Measurements from ENCODE around the gene NEUROG1.

NEUROG1 gene

GRCh38 chr5:135535820-135536801, at the start of gene NEUROG1:
Gene NEUROG1 (minus strand): TSS chr5:135535964. CDS start chr5:135535690, 274 bp downstream.
- DNase-seq (ENCODE audit: low read depth in 1 of 2, low spot score in 1 of 2), result no peak

- DNase-seq (ENCODE audit: low read depth in 1 of 2, low spot score in 1 of 2), result no peak
Observed at GRCh38 chr5:135584918-135585317, 49.2 kb upstream of the NEUROG1 start.

GRCh38 chr5:135584276-135584675, 48.5 kb upstream of the NEUROG1 start:
- no peak for DNase-seq (ENCODE audit: low read depth in 1 of 2, low spot score in 1 of 2)

- no peak for DNase-seq (ENCODE audit: low read depth in 1 of 2, low spot score in 1 of 2)
Observed at GRCh38 chr5:135582099-135582781, 46.5 kb upstream of the NEUROG1 start.

- DNase-seq (ENCODE audit: low read depth in 1 of 2, low spot score in 1 of 2), result peak in 1 of 2 donors; percentile 7
Observed at GRCh38 chr5:135578685-135579341, 43.0 kb upstream of the NEUROG1 start, which contains the start of gene CXCL14. Gene CXCL14 (minus strand): TSS chr5:135578991. CDS start chr5:135578778, 213 bp downstream.

- DNase-seq (ENCODE audit: low read depth in 1 of 2, low spot score in 1 of 2), result no peak
Observed at GRCh38 chr5:135578305-135578684, 42.5 kb upstream of the NEUROG1 start.

- DNase-seq (ENCODE audit: low read depth in 1 of 2, low spot score in 1 of 2), result no peak
Observed at GRCh38 chr5:135577421-135577820, 41.7 kb upstream of the NEUROG1 start.

- DNase-seq (ENCODE audit: low read depth in 1 of 2, low spot score in 1 of 2), result no peak
Observed at GRCh38 chr5:135576075-135576599, 40.4 kb upstream of the NEUROG1 start.

- DNase-seq (ENCODE audit: low read depth in 1 of 2, low spot score in 1 of 2), result no peak
Observed at GRCh38 chr5:135574493-135574892, 38.7 kb upstream of the NEUROG1 start.

GRCh38 chr5:135571902-135572301, 36.1 kb upstream of the NEUROG1 start:
- DNase-seq (ENCODE audit: low read depth in 1 of 2, low spot score in 1 of 2), result no peak

- DNase-seq (ENCODE audit: low read depth in 1 of 2, low spot score in 1 of 2), result no peak
Observed at GRCh38 chr5:135571066-135571609, 35.4 kb upstream of the NEUROG1 start.

- DNase-seq (ENCODE audit: low read depth in 1 of 2, low spot score in 1 of 2), result no peak
Observed at GRCh38 chr5:135570453-135570764, 34.6 kb upstream of the NEUROG1 start.

- no peak for DNase-seq (ENCODE audit: low read depth in 1 of 2, low spot score in 1 of 2)
Observed at GRCh38 chr5:135569755-135570452, 34.1 kb upstream of the NEUROG1 start.

GRCh38 chr5:135568923-135569360, 33.2 kb upstream of the NEUROG1 start:
- DNase-seq (ENCODE audit: low read depth in 1 of 2, low spot score in 1 of 2), result no peak

- no peak for DNase-seq (ENCODE audit: low read depth in 1 of 2, low spot score in 1 of 2)
Observed at GRCh38 chr5:135568246-135568645, 32.5 kb upstream of the NEUROG1 start.

- no peak for DNase-seq (ENCODE audit: low read depth in 1 of 2, low spot score in 1 of 2)
Observed at GRCh38 chr5:135567661-135568060, 31.9 kb upstream of the NEUROG1 start.

GRCh38 chr5:135566422-135567400, 30.9 kb upstream of the NEUROG1 start:
- no peak for DNase-seq (ENCODE audit: low read depth in 1 of 2, low spot score in 1 of 2)

GRCh38 chr5:135565725-135566421, 30.1 kb upstream of the NEUROG1 start:
- DNase-seq (ENCODE audit: low read depth in 1 of 2, low spot score in 1 of 2), result peak; percentile 37 to 56

GRCh38 chr5:135565266-135565665, 29.5 kb upstream of the NEUROG1 start:
- no peak for DNase-seq (ENCODE audit: low read depth in 1 of 2, low spot score in 1 of 2)

Data from activated CD4-positive, alpha-beta T cell treated with anti-CD3 and anti-CD28 coated beads, Interleukin-2, amount 50 U/mL, for 24 hours (primary cell).